ENCODE measurements around the gene UGT1A10.
"Not testable (repeated sequence)": the region's sequence is repeated elsewhere in the genome, so short reads cannot be mapped to it uniquely, and the experiment has no call there.

The UGT1A10 gene

DNA sequence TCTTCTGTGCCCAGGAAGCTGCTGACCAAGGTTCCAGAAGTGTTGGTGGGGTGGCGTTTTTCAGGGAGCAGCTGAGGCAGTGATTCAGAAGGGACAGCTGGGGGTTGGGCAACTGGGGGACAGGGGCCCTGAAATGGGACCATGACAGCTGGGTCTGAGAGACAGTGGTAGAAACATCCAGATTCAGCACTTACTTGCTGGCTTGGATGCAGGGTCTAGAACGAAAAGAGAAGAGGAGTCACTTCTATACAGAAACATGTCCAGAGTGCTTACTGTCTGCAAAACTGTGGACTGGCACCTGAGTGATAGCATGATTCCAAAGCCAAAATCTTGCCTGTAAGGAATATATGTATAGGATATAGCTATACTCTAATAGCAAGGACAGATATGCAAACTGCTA, 109.6 kb downstream of the UGT1A10 start:
- not testable (repeated sequence) for DNase-seq

- no peak for DNase-seq
Observed at GRCh38 chr2:233746475-233747282, 110.4 kb downstream of the UGT1A10 start.

GRCh38 chr2:233747283-233747544, 111.0 kb downstream of the UGT1A10 start:
- no peak for DNase-seq

DNA sequence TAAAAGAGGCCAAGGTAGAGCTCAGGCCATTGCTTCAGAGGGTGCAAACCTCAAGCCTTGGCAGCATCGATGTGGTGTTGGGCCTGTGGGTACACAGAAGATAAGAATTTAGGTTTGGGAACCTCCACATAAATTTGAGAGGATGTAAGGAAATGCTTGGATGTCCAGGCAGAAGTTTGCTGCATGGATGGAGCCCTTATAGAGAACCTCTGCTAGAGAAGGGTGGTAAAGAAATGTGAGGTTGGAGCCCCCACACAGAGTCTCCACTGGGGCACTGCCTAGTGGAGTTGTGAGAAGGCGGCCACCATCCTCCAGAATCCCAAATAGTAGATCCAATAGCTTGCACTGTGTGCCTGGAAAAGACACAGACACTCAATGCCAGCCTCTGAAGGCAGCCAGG, 114.4 kb downstream of the UGT1A10 start:
- not testable (repeated sequence) for DNase-seq

GRCh38 chr2:233751212-233752009, 115.2 kb downstream of the UGT1A10 start:
- DNase-seq, result not testable (repeated sequence)

DNA sequence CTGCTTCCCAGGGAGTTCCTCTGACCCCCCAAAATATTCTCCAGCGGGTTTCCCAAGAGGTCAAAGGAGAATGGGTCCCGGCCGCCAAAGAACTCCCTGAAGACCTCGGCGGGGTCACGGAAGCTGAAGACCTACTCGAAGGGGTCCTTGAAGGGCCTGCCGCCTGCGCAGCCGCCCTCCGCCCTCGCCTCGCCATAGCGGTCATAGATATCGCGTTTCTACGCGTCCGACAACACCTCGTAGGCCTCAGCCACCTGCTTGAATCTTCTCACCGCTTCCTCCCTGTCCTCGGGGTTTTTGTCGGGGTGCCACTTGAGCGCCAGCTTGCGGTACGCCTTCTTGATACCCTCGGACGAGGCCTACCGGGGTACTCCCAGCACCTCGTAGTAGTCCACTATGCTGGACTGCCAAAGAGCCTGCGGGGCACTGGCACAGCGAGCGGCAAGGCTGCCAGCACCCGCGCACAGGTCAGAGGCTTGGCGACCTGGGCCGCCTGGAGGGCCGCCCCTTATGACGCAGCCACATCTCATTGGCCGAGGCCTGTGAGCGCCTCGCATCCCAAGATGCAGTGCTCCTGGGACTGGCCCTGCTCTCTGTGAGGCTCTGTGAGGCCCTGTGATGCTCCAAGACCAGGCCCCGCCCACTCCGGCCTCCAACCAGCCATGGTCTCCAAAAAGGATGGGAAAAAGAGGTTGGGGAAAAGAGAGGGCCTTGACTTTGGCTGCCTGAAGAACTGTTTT, 118.8 kb downstream of the UGT1A10 start:
- DNase-seq, result no peak

- DNase-seq, result no peak
Observed at GRCh38 chr2:233756429-233757081, 120.3 kb downstream of the UGT1A10 start.

DNA sequence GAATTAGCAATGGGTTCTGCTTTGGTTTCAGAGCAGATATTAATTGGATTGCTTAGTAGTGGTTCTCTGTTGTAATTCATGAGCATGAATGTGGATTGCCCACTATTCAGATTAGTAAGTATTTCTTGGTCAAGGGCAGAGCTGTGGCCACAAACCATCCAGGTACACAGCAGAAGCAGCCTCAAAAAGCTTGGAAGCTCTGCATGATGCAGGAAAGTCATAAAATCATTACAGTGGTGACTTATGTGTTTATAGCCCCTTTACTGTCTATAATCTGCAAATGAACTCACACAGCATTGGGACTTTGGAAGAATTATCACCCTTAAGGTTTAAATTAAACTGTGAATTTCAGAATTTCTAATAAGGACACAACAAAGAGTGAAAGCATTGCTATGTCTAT, 121.9 kb downstream of the UGT1A10 start:
- DNase-seq, result no peak

GRCh38 chr2:233758849-233759248, 122.6 kb downstream of the UGT1A10 start:
- DNase-seq, result no peak

GRCh38 chr2:233760043-233760442, 123.8 kb downstream of the UGT1A10 start, which contains the start of gene UGT1A1:
UGT1A1 (plus strand) TSS chr2:233760270; CDS start chr2:233760288, 18 bp downstream.
- no peak for DNase-seq

GRCh38 chr2:233761040-233761769, 125.0 kb downstream of the UGT1A10 start:
- DNase-seq, result no peak

- no peak for DNase-seq
Observed at GRCh38 chr2:233764264-233764663, 128.0 kb downstream of the UGT1A10 start.

GRCh38 chr2:233764761-233765160, 128.5 kb downstream of the UGT1A10 start:
- DNase-seq, result no peak

DNA sequence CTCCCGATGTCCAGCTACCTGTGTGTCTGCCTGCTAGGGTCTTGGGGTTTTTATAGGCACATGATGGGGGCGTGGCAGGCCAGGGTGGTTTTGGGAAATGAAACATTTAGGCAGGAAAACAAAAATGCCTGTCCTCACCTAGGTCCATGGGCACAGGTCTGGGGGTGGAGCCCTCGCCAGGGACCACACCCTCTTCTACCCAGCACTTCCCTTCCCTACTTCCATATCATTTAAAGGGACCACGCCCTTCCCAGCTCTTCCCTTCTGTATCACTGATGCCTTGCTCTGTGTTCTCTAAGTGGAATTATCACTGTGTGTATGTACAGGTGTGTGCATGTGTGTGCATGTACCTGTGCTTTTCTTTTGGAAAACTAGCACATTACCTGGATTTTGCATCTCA, 130.2 kb downstream of the UGT1A10 start:
- DNase-seq, result no peak

DNA sequence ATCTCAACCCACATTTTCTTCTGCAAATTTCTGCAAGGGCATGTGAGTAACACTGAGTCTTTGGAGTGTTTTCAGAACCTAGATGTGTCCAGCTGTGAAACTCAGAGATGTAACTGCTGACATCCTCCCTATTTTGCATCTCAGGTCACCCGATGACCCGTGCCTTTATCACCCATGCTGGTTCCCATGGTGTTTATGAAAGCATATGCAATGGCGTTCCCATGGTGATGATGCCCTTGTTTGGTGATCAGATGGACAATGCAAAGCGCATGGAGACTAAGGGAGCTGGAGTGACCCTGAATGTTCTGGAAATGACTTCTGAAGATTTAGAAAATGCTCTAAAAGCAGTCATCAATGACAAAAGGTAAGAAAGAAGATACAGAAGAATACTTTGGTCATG, 131.8 kb downstream of the UGT1A10 start:
- no peak for DNase-seq

GRCh38 chr2:233769260-233769659, 133.0 kb downstream of the UGT1A10 start:
- no peak for DNase-seq

DNA sequence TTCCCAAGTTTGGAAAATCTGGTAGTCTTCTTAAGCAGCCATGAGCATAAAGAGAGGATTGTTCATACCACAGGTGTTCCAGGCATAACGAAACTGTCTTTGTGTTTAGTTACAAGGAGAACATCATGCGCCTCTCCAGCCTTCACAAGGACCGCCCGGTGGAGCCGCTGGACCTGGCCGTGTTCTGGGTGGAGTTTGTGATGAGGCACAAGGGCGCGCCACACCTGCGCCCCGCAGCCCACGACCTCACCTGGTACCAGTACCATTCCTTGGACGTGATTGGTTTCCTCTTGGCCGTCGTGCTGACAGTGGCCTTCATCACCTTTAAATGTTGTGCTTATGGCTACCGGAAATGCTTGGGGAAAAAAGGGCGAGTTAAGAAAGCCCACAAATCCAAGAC, 135.9 kb downstream of the UGT1A10 start:
- DNase-seq, result no peak

- DNase-seq, result no peak
Observed at GRCh38 chr2:233772583-233772982, 136.3 kb downstream of the UGT1A10 start.

GRCh38 chr2:233773854-233774253, 137.6 kb downstream of the UGT1A10 start:
- no peak for DNase-seq

DNA sequence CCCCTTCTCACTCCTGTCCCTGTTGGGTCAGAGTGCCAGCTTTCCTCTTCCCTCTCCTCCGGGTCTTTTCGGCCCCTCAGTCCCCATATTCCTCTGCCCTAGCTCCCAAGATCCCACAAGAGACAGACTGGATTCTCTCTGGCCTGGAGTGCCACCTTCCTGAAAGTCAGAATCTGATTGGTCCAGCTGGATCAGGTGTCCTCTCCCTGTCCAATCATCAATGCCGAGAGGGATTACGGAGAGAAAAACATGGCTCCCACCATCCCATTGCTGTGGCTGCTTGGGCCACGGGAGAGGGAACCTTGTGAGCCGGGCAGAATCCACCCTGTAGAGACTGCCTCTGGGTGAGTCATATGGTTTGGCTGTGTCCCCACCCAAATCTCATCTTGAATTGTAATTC, 139.2 kb downstream of the UGT1A10 start:
- DNase-seq, result no peak

DNA sequence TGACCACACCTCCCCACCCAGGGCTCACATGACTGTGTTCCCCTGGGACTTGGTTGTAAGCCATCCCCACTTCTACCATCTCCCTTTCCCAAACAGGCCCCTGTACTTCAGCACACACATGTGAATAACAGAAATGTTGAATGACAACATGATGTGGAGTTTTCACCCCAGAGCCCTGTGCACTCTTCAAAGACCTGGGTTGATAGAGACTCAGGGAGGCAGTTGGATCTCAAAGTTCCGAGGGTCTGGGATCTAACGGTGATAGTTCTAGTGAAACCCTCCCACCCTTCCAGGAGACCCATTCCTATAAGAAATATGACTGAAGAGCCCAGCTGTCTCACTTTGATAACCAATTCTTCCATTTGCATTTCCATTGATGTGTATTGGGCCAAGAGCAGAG, 141.8 kb downstream of the UGT1A10 start, which contains the start of gene MROH2A:
MROH2A (plus strand) TSS at position 301 of the 400 bp plus-strand sequence. CDS start 1,029 bp downstream, outside the sequence.
- no peak for DNase-seq

DNA sequence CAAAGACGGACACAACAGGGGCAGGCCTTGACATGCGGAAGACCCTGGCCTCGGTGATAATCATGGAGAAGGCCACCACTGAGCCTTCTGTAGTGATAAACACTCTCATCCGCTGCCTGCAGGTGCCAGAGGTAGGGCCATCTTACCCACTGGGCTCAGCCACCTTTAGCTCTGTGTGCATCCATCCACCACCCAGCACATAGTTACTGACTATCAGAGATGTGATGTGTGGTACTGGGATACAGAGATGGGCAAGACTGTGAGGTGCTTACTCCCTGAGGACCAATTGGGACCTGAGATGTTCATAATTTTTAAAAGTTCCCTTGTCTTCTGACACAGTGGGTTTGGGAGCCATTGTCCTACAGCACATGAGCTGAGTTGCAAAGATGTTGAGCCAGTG, 143.5 kb downstream of the UGT1A10 start:
- DNase-seq, result no peak
